SH-SY5Y (cell line): ENCODE measurements around the gene LDB2.

ENCODE experiments used
- GATA2 ChIP-seq: IDR thresholded peaks from 2 replicates; pipeline ENCODE4 v1.6.1; 2011; ENCODE audit warnings: mild to moderate bottlenecking, low read depth, low read length
- GATA3 ChIP-seq: IDR thresholded peaks from 2 replicates; pipeline ENCODE4 v1.6.1; 2011; ENCODE audit warnings: low read depth, mild to moderate bottlenecking, low read length, moderate library complexity

DNA sequence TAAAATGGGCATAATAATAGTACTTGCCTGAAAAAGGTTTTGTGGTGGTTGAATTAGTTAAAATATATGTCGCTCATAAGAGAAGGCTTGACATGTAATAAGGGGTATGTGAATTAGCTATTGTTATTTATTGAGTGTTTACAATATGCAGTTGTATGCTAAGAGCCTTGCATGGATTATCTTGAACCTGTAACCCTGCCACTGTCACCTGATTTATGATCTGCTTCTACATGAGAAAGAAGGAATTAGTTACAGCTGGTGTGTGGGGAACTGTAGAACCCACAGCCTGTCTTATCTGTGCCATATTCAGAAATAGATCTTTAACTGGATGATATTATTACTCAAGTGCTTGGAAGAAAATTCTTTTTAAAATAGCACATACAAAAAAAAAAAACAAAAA lies 227.7 kb downstream of the LDB2 start:
- TF ChIP-seq GATA2 (no peak), GATA3 (no peak)
